ENCODE measurements around the gene AKAP10. TPM values are rescaled to one million over a fixed set of nuclear protein-coding genes. Genes with fewer than 3 reads are reported as not detected.
"Not testable (repeated sequence)": the region's sequence is repeated elsewhere in the genome, so short reads cannot be mapped to it uniquely, and the experiment has no call there.

AKAP10 gene
- total RNA-seq, 1 experiment from 2014 or later = 34.1 TPM

DNA sequence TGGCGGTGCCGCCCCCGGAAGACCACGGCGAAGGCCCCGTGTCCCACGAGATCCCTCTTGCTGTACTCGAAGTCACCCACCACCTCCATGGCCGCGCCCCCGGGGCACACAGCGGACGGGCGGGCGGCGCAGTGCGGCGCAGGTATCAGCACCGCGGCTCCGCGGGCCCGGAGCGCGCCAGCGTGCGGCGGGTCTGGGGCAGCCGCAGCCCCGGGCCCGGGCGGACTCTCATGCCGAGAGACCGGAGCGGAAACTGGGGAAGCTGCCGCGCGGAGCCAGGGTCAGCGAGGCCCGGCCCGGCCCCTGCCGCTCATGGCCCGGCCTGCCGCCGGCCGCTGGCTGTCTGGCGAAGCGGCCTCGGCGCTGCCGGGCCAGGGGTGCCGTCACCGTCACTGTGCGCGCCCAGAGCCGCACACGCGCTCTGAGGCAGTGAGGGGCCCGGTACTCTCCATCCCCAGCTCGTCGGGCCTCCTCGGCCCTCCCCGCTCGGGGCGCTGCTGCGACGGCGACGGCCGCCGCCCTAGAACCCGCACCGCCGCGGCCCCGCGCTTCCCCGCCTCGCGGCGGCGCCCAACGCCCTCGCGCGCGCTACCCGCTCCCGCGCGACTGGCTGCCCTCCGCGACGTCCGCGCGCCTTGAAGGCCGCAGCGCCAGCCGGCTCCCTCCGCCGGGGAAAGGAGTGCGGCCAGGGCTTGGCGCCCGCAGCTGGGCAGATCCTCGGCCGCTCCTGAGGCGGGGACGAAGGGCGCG lies 110.1 kb downstream of the AKAP10 start, which contains the start of gene ULK2:
Gene ULK2 (minus strand): TSS at position 608 of the 750 bp plus-strand sequence. CDS start 519 bp downstream, at position 89.
- intact Hi-C loops (cut with micrococcal nuclease) = loop anchor here (2.0 to 5.0 kb wide), 2 partner anchors 31 to 110 kb away; partner anchors contain the start of gene AKAP10
- Mint-ChIP-seq H3K9me3 (ENCODE audit: unreplicated experiment) (no peaks in the 10 kb centered on the region), H3K4me1 (ENCODE audit: insufficient read depth, unreplicated experiment) (peaks cover 5% of the 10 kb centered on the region), H3K27me3 (ENCODE audit: insufficient read depth, unreplicated experiment) (no peaks in the 10 kb centered on the region), H3K4me3 (ENCODE audit: unreplicated experiment) (peak within 1 kb of the TSS; percentile 76), H3K27ac (ENCODE audit: low read depth, unreplicated experiment) (peak within 1 kb of the TSS; percentile 75), H3K36me3 (ENCODE audit: insufficient read depth, unreplicated experiment) (no peaks in the 10 kb centered on the region)
- peak; percentile 45 for DNase-seq (ENCODE audit: unreplicated experiment)
- no TSS peak for BruUV-seq (replicated peaks)
- TF ChIP-seq, protein P1, sequence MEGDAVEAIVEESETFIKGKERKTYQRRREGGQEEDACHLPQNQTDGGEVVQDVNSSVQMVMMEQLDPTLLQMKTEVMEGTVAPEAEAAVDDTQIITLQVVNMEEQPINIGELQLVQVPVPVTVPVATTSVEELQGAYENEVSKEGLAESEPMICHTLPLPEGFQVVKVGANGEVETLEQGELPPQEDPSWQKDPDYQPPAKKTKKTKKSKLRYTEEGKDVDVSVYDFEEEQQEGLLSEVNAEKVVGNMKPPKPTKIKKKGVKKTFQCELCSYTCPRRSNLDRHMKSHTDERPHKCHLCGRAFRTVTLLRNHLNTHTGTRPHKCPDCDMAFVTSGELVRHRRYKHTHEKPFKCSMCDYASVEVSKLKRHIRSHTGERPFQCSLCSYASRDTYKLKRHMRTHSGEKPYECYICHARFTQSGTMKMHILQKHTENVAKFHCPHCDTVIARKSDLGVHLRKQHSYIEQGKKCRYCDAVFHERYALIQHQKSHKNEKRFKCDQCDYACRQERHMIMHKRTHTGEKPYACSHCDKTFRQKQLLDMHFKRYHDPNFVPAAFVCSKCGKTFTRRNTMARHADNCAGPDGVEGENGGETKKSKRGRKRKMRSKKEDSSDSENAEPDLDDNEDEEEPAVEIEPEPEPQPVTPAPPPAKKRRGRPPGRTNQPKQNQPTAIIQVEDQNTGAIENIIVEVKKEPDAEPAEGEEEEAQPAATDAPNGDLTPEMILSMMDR (IDR thresholded peaks at IDR 0.05; ENCODE audit: unreplicated experiment) = peak; percentile 1
- CTCF ChIA-PET = interaction anchor here (1.1 kb wide), 1 partner anchor 13 kb away, joined by 3 read pairs; no protein-coding TSS in a partner anchor
- POLR2A ChIA-PET = interaction anchor here (0.5 to 1.3 kb wide), 4 partner anchors 19 to 1599 kb away, joined by 3 to 5 read pairs (median 4); no protein-coding TSS in a partner anchor

DNA sequence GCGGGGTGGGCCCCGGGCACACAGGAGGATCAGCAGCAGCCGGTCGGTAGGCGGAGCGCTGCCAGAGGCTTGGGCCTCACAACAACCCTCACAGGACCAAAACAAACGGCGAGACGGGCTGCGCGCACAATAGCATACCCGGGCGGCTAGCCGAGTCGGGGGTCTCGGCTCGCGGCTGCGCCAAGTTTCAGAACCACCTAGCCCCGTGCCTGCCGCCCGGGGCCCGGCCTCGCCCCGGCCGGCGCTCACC lies 110.6 kb downstream of the AKAP10 start:
- peak; percentile 64 for DNase-seq (ENCODE audit: unreplicated experiment)
- no peaks in the 10 kb centered on the region for H3K36me3 Mint-ChIP-seq (ENCODE audit: insufficient read depth, unreplicated experiment)
- TF ChIP-seq, protein P1 (IDR thresholded peaks at IDR 0.05; ENCODE audit: unreplicated experiment) = peak; percentile 1
- ChIA-PET POLR2A (interaction anchor here (0.5 to 1.1 kb wide), 3 partner anchors 19 to 143 kb away, joined by 3 to 6 read pairs (median 5); no protein-coding TSS in a partner anchor), CTCF (no interaction called here)
- peaks cover 5% of the 10 kb centered on the region for H3K4me1 Mint-ChIP-seq (ENCODE audit: insufficient read depth, unreplicated experiment)
- no TSS peak for BruUV-seq (replicated peaks)
- no peaks in the 10 kb centered on the region for H3K9me3 Mint-ChIP-seq (ENCODE audit: unreplicated experiment)
- H3K27me3 Mint-ChIP-seq (ENCODE audit: insufficient read depth, unreplicated experiment) = no peaks in the 10 kb centered on the region
- intact Hi-C loops (cut with micrococcal nuclease) = loop anchor here (2.0 to 5.0 kb wide), 2 partner anchors 32 to 110 kb away; partner anchors contain the start of gene AKAP10
- peak overlapping the region; percentile 76 for H3K4me3 Mint-ChIP-seq (ENCODE audit: unreplicated experiment)
- peak overlapping the region; percentile 75 for H3K27ac Mint-ChIP-seq (ENCODE audit: low read depth, unreplicated experiment)

DNA sequence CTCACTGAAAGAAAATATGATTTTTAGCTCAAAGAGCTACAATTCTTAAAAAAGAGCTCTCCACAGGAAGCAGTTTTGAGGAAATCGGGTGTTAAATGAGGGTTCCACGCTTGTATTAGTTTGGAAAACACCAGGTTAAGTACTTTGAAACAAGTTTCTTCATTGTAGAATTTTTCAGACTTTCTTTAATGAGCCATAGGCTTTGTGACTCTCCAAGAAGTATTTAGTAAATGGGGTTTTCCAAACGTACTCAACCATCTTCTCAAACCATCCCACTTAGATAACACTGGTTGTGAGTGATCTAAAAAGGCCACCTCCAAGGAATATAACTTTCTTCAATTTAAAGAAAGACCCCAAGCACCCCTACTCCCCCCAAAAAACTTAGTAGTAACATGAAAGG lies 112.6 kb downstream of the AKAP10 start:
- Mint-ChIP-seq H3K36me3 (ENCODE audit: insufficient read depth, unreplicated experiment) (peaks cover 8% of the 10 kb centered on the region), H3K27me3 (ENCODE audit: insufficient read depth, unreplicated experiment) (no peaks in the 10 kb centered on the region), H3K4me3 (ENCODE audit: unreplicated experiment) (peak overlapping the region; percentile 76), H3K27ac (ENCODE audit: low read depth, unreplicated experiment) (no peak overlapping the region), H3K9me3 (ENCODE audit: unreplicated experiment) (no peaks in the 10 kb centered on the region), H3K4me1 (ENCODE audit: insufficient read depth, unreplicated experiment) (peaks cover 5% of the 10 kb centered on the region)
- intact Hi-C loops (cut with micrococcal nuclease) = loop anchor here (5.0 kb wide), 1 partner anchor 112 kb away; the partner anchor contains the start of gene AKAP10
- TF ChIP-seq, protein P1 (IDR thresholded peaks at IDR 0.05; ENCODE audit: unreplicated experiment) = no peak
- no peak for DNase-seq (ENCODE audit: unreplicated experiment)
- POLR2A ChIA-PET = interaction anchor here (1.3 kb wide), 1 partner anchor 10 kb away, joined by 6 read pairs; no protein-coding TSS in a partner anchor
- no TSS peak for BruUV-seq (replicated peaks)
- CTCF ChIA-PET = interaction anchor here (0.6 to 1.0 kb wide), 2 partner anchors 52 to 53 kb away, joined by 3 read pairs; no protein-coding TSS in a partner anchor

DNA sequence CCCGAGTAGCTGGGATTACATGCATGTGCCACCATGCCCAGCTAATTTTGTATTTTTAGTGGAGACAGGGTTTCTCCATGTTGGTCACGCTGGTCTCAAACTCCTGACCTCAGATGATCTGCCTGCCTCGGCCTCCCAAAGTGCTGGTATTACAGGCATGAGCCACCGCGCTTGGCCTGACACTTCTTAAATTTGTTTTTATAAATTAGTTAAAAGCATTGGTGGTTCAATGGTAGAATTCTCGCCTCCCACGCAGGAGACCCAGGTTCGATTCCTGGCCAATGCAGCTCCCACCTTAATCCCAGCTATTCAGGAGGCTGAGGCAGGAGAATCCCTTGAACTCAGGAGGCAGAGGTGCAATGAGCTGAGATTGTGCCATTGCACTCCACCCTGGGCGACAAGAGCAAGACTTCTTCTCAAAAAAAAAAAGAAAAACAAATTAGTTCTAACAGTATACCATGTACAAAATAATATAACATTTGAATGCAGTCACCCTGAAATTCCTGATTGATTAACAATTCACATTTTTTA lies 116.9 kb downstream of the AKAP10 start:
- H3K27ac Mint-ChIP-seq (ENCODE audit: low read depth, unreplicated experiment); DNase-seq (ENCODE audit: unreplicated experiment); H3K27me3 Mint-ChIP-seq (ENCODE audit: insufficient read depth, unreplicated experiment); H3K4me3 Mint-ChIP-seq (ENCODE audit: unreplicated experiment); intact Hi-C loops (cut with micrococcal nuclease); H3K4me1 Mint-ChIP-seq (ENCODE audit: insufficient read depth, unreplicated experiment); H3K9me3 Mint-ChIP-seq (ENCODE audit: unreplicated experiment); BruUV-seq (replicated peaks): not testable (repeated sequence)
- ChIA-PET CTCF (interaction anchor here (0.6 to 0.7 kb wide), 2 partner anchors 35 to 36 kb away, joined by 3 to 4 read pairs; no protein-coding TSS in a partner anchor), POLR2A (interaction anchor here (0.9 to 1.3 kb wide), 2 partner anchors 10 to 56 kb away, joined by 3 read pairs; no protein-coding TSS in a partner anchor)
- peaks cover 22% of the 10 kb centered on the region for H3K36me3 Mint-ChIP-seq (ENCODE audit: insufficient read depth, unreplicated experiment)
